ENCODE results near the gene DGKH.
"Not testable (repeated sequence)": the region's sequence is repeated elsewhere in the genome, so short reads cannot be mapped to it uniquely, and the experiment has no call there.

The DGKH gene

DNA sequence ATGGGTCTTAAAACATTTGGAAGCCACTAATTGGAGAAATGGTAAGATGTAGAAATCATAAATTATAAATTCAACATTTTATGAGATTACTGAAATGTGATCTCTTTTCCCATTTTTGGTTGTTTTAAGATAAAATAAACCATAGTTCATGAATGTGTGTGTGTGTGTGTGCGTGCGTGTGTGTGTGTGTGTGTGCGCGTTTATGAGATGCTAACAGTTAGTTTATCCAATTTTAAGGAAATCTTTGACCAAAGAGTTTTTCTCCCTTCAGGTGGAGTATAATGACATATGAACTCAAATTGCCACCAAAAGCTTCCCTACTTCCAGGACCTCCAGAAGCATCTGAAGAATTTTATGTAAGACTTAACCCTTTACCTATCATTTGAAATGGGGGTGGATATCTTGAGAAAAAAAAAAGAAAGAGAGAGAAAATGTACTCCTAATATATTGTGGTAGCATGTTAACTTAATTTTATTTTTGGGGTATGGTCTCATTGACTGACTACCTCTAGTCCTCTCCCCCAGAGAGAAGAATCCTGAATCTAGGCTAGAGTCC is 125.4 kb downstream of the DGKH start:
- no peak for DNase-seq

DNA sequence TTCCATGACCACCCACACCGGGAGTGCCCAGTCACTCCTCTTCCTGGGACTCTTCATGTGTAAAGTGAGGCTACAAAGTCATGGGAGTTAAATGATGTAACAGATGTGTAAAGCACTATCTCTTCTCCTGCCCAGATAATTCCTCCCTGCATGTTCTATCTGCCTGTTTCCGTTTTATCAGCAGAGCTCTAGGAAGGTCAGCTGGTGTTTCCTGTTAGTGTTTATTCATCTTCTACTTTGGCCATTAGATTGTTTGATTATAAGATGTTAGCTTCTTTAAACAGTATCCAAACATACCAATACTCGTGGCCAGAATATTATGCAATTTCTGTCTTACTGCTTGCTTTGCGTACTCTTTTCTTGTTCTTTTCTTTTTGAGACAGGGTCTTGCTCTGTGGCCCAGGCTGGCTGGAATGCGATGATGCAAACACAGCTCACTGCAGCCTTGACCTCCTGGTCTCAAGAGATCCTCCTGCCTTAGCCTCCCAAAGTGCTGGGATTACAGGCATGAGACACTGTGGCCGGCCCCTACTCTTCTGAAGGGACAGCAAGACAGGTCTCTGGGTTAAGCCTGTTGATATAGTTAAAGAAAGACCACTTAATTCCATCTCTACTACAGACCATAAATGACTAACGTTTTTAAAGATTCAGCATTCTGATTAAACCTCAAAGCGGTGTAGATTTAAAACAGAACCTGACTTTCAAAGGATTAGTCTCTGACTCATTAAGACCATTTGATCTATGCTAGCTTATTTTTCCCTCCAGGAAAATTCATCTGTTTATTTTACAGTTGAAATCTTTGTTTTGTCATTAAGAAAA is 126.1 kb downstream of the DGKH start:
- DNase-seq = no peak

DNA sequence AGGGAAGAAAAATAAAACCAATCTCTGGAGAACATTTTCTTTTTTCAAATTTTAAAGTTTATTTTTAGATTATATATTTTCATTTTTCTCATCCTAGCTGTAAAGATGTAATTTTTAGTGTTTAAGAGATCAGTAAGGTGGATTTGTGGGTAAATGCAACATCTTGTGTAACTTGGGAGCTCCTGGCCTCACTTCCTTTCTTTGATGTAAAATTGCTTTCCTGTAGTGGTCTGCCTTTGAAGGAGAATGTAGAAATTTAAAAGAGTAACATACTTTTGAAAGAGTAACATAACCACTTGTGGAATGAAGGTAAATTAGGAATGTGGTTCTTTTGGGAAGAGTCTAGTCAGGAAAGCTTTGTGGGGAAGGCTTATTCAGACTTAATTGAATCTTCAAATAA is 127.8 kb downstream of the DGKH start:
- no peak for DNase-seq

DNA sequence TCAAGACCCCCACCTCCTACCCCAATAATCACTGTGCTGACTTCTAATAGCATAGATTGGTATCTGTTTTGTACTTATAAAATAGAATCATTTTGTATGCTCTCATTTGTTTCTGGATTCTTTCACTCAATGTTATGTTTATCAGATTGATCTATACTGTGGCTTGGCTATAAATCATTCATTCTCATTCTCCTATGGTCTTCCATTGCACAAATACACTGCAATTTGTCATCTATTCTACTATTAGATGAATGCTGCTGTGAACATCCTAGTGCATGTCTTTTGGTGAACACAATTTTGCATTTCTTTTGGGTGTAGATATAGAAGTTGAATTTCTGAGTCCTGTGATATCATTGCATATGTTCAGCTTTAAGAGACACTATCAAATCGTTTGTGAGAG is 128.7 kb downstream of the DGKH start:
- DNase-seq = no peak

DNA sequence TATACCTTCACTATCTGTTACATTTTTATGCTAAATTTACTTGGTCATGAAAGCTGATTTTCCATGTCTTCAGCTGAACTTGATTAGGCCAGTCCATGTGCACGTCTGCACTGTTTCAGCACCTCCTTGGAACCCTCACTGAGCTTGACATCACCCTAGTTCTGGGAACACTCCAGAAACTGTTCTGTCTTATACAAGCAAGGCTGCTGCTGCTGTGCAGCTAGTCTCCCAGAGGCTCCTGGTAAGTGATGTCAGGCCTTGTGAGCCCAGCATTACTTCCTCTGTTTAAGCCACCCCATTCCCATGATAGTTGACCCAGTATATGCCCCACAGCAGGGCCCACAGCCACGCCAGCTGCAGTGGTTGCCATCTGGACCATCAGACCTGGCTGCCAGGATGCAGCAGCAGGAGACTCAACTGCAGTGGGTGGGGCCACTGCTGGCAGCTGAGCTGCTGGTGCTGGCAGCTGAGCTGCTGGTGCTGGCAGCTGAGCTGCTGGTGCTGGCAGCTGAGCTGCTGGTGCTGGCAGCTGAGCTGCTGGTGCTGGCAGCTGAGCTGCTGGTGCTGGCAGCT is 133.0 kb downstream of the DGKH start:
- no peak for DNase-seq

DNA sequence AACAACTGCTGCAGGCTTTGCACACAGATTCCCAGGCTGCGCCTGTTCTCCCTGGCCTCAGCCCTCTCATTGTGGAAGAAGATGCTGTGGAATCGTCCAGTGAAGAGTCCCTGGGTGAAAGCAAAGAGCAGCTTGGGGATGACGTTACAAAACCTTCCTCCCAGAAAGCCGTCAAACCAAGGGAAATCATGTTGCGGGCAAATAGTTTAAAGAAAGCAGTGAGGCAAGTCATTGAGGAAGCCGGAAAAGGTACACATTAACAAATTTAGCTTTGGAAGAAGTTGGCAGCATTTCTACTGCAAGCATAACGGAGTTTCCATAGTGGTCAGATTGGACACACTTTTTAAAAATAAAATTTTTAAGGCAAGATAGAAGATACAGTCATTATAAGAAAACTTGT is 140.6 kb downstream of the DGKH start:
- DNase-seq = no peak

DNA sequence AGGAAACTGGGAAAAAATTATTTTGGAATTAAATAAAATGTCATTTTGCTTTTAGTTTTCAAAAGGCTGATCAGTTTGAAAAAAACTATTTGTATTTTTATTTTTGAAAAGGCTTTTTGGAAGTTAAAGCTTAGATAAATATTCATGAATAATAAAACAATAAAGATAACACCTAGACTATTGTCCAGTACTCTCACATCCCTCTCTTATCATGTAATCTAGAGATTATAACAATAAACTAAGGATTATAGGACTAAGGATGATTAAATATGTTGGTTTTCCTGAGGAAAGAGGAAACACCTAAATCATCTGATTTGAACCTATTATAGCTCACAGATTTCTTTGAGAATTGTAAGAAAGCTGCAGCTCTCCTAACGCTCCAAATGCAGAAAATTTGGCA is 142.1 kb downstream of the DGKH start:
- DNase-seq = no peak

DNA sequence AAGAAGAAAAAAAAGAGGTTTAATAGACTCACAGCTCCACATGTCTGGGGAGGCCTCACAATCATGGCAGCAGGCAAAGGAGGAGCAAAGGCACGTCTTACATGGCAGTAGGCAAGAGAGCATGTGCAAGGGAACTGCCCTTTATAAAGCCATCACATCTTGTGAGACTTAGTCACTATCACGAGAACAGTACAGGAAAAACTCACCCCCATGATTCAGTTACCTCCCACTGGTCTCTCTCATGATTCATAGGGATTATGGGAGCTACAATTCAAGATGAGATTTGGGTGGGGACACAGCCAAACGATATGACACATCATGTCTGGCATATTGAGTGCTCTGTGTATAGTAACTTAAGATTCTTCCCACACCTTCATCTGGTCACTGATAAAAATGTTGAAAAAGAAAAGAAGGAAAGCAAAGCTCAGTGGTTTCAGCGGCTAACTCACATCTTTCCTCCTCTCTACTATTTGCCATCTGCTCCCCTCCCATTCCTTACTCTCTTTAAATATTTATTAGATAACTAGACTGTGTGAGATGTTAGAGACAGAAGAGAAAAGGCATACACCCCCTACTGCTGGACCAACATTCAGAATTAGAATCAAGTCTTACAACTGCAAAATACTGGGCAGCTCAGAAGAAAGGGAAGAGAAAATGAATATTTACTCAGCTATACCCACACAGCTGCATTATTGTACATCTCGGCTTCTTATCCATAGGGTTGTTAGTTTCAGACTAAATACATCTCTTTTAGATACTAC is 163.4 kb downstream of the DGKH start:
- DNase-seq = no peak

DNA sequence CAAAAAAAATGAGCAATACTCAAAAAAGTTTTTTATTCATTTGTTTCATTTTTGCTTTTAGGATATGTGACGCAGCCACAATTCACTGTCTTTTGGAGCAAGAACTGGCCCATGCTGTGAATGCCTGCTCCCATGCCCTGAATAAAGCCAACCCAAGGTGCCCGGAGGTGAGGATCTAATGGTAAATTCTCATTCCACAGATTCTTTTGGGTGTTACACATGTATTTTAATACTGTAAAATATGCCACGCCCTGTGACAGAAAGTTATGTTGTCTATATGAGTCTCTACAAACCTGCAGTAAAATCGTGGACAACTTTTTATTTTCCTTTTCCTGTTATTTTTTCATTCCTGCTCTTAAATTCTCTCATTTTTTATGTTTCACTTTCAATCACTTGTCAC is 166.0 kb downstream of the DGKH start:
- no peak for DNase-seq

DNA sequence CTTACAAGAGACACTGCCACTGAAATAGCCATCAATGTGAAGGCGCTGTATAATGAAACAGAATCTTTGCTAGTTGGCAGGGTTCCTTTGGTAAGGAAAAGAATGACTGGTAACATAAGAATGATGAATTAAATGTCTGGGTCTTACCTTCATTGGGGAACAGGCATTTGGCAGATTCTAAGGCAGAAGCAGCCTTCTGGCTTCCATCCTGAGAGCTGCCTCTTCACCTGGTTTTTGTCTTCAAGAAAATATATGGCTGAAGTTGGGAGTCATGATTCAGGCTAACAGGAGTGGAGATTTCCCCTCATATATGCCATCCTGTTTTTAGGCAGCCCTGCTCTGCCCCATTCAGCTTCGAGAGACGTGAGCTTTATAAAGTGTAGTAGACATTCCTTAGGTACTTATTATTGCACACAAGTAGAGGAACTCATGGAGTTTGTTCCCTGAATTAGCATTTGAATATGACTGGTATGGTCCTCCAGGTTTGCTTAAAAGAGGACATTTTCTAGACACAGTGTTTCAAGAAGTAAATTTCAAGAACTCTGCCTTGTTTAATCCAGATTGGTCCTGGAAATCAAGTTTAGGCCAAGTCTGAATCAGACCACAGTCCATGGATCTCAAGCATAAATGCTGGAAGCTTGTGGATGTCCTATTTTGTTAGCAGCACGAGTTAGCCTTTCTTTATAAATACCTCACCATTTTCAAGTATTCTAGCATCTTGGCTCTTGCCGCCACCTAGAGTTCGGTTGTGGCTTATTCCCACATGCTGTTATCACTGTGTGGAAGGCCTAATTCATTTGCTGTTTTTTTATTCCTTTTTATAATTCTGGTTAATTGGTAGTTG is 167.4 kb downstream of the DGKH start:
- no peak for DNase-seq

DNA sequence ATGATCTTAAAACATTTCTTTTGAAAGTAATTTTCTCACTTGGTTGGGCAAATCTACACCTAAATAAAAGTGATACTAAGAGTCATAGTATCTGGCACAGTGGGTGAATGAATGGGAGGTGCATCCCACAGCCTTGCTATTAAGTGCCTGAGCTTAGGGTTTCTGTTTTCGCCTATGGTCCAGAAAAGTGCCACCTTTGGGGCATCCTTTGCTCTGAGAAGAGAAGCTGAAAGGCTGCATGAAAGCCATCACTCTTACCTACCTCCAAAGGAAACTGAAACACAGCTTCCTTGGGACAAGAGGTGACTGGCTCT is 167.9 kb downstream of the DGKH start:
- DNase-seq = no peak

DNA sequence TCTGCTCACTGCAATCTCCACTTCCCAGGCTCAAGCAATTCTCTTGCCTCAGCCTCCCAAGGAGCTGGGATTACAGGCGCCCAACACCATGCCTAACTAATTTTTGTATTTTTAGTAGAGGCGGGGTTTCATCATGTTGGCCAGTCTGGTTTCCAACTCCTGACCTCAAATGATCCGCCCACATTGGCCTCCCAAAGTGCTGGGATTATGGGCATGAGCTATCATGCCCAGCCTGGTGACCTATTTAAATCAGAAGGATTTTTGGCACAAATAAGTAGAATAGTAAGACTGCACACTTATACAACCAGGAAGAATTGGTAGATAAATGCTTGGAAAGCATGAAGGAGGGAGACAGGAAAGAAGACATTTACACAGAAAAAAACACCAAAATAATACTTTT is 170.1 kb downstream of the DGKH start:
- no peak for DNase-seq

DNA sequence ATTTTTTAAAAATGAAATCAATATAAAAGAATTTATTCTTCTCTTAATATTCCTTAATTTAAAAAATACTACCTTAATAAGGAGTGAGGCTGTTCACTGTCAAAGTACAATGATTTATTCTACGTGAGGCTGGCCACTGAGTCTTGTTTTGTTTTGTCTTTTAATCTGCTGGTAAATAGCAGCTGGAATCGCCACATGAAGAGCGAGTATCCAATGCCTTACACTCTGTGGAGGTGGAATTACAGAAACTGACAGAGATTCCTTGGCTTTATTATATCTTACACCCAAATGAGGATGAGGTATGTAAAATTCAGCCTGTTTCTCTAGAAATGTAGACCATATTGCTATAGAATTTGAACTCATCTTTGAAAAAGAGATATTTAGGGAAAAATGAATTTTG is 170.6 kb downstream of the DGKH start:
- no peak for DNase-seq

DNA sequence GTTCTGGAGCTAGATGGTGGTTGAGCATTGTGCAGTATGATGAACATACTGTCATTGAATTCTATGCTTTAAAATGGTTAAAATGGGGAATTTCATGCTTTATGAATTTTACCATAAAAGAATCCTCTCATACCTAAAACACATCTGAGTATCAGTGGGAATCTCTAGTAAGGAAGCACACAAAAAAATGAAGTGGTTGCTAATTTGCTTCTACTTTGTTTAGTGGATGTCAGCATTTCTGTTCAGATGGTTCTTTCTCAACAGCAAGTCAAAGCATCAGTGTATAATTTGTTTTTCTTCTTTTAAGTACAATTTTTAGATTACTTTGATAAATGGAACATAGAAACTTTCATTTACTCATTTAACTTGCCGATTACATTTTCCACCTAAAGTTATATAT is 171.4 kb downstream of the DGKH start:
- DNase-seq = no peak

DNA sequence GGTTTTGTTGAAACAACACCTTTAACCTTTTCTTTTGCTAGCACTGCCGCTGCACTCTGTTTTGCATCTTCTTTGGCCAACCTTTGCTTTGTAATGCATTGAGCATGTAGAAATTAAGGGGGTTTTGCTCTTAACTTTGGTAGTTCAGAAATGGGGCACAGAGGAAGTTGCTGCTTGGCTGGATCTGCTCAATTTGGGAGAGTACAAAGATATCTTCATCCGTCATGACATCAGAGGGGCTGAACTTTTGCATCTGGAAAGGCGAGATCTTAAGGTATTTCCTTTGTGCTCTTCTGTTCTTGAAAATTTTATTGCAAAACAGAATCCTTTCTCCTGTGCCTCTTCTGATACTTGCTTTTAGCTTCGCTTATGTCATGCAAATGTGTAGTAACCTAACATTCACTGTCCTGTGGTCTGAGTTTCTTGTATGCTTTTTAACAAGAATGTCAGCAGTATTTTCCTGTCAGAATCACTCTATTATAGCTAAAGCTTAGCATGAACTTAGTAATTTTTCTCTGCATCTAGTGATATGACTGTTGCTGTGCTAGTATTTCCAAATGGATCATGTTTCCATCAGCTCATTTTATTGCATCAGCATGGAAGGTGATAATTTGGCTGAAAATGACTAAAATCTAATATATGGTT is 172.8 kb downstream of the DGKH start:
- no peak for DNase-seq

DNA sequence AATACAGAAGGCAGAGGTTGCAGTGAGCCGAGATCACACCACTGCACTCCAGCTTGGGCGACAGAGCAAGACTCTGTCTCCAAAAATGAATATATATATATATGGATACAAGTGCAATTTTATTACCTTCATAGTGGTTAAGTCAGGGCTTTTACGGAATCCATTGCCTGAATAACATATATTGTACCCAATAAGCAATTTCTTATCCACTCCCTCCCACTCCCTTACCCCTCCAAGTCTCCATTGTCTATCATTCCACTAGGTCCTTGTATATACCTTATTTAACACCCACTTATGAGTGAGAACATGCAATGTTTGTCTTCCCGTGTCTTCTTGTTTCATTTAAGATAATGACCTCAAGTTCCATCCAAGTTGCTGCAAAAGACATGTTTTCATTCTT is 175.2 kb downstream of the DGKH start:
- no peak for DNase-seq

DNA sequence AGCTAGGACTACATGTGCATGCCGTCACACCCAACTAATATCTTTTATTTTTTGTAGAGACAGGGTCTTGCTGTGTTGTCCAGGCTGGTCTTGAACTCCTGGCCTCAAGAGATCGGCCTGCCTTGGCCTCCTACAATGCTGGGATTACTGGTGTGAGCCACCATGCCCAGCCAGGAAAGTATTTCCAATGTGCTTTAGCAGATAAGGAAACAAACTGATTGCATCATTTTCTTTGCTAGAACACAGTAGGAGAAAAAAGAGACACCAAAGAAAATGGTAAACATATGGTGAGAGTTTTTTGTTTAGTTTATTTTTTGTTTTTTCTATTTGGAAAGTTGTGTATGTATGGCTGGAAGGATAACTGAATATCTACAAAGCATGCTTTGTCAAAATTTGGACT is 176.6 kb downstream of the DGKH start:
- no peak for DNase-seq

DNA sequence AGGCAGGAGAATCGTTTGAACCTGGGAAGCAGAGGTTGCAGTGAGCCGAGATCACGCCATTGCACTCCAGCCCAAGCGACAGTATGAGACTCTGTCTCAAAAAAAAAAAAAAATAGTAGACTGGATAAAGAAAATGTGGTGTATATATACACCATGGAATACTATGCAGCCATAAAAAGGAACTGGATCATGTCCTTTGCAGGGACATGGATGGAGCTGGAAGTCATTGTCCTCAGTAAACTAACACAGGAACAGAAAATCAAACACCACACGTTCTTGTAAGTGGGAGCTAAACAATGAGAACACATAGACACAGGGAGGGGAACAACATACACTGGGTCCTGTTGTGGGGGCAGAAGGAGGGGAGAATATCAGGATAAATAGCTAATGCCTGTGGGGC is 178.3 kb downstream of the DGKH start:
- DNase-seq = not testable (repeated sequence)

DNA sequence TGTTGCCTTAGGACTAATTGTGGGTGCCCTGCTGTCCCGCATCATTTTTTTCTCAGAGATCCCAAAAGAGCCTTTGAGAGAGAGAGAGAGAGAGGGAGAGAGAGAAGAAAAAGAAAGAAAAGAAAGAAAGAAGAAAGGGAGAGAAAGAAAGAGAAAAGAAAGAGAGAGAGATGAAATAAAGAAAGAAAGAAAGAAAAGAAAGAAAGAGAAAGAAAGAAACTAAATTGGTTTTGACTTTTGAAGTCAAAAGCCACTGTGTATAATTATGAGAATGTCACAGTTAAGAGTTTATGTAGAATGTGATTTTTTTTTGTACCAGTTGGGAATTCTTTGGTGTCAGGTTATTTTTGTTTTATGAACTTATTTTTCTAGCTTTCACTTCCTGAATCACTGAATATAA is 180.1 kb downstream of the DGKH start:
- DNase-seq = no peak

DNA sequence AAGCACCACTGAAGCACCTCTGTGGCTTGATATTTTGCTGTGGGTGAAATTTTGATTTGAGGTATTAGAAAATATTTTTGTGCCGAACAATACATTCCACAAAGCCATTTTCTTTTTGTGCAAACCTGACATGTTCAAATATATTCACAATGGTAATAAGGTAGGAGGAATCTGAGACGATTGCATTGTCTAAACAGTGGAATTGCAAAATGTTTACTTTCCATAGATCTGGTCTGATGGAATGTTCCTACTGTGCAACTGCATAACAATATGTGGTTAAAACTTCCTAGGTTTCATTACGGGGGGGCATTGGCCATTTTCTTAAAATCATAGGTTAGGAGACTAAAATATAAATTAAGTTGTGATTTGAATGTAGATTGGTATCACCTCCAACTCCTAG is 180.8 kb downstream of the DGKH start:
- DNase-seq = no peak

DNA sequence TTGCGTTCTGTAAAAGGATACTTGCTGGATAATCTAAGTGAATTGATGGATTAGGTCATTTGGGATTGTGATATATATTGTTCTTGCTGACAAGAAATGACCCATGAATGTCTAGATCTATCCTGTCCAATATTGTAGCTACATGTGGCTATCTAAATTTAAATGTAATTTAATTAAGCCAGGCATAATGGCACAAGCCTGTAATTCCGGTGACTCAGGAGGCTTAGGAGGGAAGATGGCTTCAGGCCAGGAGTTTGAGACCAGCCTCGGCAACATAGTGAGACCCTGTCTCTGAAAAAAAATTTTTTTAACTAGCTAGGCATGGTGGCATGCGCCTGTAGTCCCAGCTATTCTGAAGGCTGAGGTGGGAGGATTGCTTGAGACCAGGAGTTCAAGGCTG is 184.2 kb downstream of the DGKH start:
- no peak for DNase-seq

DNA sequence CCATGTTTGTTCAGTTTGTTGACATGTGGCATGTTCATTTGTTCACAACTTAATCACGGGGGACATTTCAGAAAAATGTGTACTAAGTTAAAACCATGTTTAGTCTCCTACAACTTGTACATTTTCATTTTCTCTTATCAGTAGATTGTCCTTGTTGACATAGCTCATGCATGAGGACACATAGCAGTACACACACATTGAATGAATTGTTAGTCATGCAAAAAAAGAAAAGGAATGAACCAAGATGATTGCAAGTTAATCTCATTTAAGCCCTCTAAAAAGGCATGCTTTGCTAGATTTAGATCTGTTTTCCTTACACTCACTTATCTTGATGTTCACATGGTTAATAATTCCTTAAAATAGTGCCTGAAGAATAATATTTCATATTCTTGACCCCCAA is 185.3 kb downstream of the DGKH start:
- no peak for DNase-seq

DNA sequence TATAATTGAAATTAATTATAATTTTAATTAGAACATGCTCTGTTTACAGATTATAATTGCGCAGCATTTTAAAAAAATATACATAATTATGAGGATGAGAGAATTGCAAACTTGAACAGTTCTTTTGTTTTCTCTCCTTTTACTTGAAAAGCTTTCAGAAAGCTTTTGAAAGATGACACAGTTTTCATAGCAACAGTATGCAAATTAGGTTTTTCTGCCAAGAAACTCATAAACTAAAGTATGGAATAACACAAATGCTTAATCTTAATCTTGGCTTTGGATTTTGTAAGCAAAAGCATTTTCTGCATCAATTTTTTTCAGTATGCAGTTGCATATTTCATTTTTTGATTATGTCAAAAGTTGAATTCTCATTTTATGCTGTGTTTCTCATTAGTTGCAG is 190.7 kb downstream of the DGKH start:
- no peak for DNase-seq

Measured in activated T-cell treated with anti-CD3 and anti-CD28 coated beads, Interleukin-2, amount 50 U/mL, for 1 hour (primary cell).